Mucosa of rectum (tissue), 2 donors: ENCODE data around the gene ZNF615.
A peak's percentile ranks its signal among the peaks of the same experiment; 100 is the strongest.
"Not testable (repeated sequence)": the region's sequence is repeated elsewhere in the genome, so short reads cannot be mapped to it uniquely, and the experiment has no call there.

Source experiments
- H3K27ac ChIP-seq, 2 donors: one replicate each; pipeline ENCODE4 v1.7.0; 2013; ENCODE audit warnings: inconsistent platforms in 2 of 2, low read depth in 2 of 2, low read length in 2 of 2
- H3K27me3 ChIP-seq, 2 donors: one replicate each; pipeline ENCODE4 v1.7.0; 2013; ENCODE audit warnings: low read length in 2 of 2; ENCODE audit not compliant: control insufficient read depth in 2 of 2, insufficient read depth in 2 of 2
- H3K36me3 ChIP-seq, 2 donors: one replicate each; pipeline ENCODE4 v1.7.0; 2013; ENCODE audit warnings: low read length in 2 of 2; ENCODE audit not compliant: control insufficient read depth in 2 of 2, insufficient read depth in 2 of 2
- H3K4me1 ChIP-seq, 2 donors: one replicate each; pipeline ENCODE4 v1.7.0; 2013; ENCODE audit warnings: low read length in 2 of 2, mild to moderate bottlenecking in 1 of 2; ENCODE audit not compliant: control insufficient read depth in 2 of 2, insufficient read depth in 2 of 2
- H3K4me3 ChIP-seq, 2 donors: one replicate each; pipeline ENCODE4 v1.7.0; 2013; ENCODE audit warnings: low read length in 2 of 2
- H3K9ac ChIP-seq, 2 donors: one replicate each; pipeline ENCODE4 v1.7.0; 2013; ENCODE audit warnings: low read length in 2 of 2, low read depth in 1 of 2, mild to moderate bottlenecking in 1 of 2
- H3K9me3 ChIP-seq, 2 donors: one replicate each; pipeline ENCODE4 v1.7.0; 2013; ENCODE audit warnings: low read length in 2 of 2; ENCODE audit not compliant: control insufficient read depth in 2 of 2
- donor health status: healthy.
- donor health status: Normal muscosa, but diverticular disease.

The ZNF615 gene

GRCh38 chr19:52024478-52024877, 16.5 kb upstream of the ZNF615 start:
- not testable (repeated sequence) for H3K9ac ChIP-seq, H3K27ac ChIP-seq, H3K27me3 ChIP-seq, H3K4me3 ChIP-seq, H3K4me1 ChIP-seq
- Histone ChIP-seq H3K9me3 (peaks cover 34 to 38% of the 10 kb centered on the region in 2 donors), H3K36me3 (peaks cover 46 to 53% of the 10 kb centered on the region in 2 donors)

GRCh38 chr19:52022193-52022592, 14.2 kb upstream of the ZNF615 start:
- H3K4me3 ChIP-seq = no peak overlapping the region
- H3K27ac ChIP-seq = no peak overlapping the region
- H3K4me1 ChIP-seq = no peaks in the 10 kb centered on the region
- peaks cover 64 to 72% of the 10 kb centered on the region in 2 donors for H3K36me3 ChIP-seq
- no peaks in the 10 kb centered on the region for H3K27me3 ChIP-seq
- H3K9me3 ChIP-seq = peaks cover 51 to 55% of the 10 kb centered on the region in 2 donors
- H3K9ac ChIP-seq = no peak overlapping the region

- Histone ChIP-seq H3K4me3 (peak overlapping the region; percentile 10 to 14), H3K9ac (no peak overlapping the region), H3K36me3 (peaks cover 75 to 87% of the 10 kb centered on the region in 2 donors), H3K9me3 (peaks cover 64 to 71% of the 10 kb centered on the region in 2 donors), H3K27ac (no peak overlapping the region), H3K27me3 (no peaks in the 10 kb centered on the region), H3K4me1 (no peaks in the 10 kb centered on the region)
Measured at GRCh38 chr19:52020506-52020905, 12.5 kb upstream of the ZNF615 start.

- peaks cover 4 to 7% of the 10 kb centered on the region in 2 donors for H3K36me3 ChIP-seq
- H3K27ac ChIP-seq = no peak overlapping the region
- H3K9me3 ChIP-seq = peaks cover 10 to 16% of the 10 kb centered on the region in 2 donors
- no peak overlapping the region for H3K9ac ChIP-seq
- H3K4me3 ChIP-seq = no peak overlapping the region
- H3K27me3 ChIP-seq = no peaks in the 10 kb centered on the region
- peaks cover 3 to 4% of the 10 kb centered on the region in 2 donors for H3K4me1 ChIP-seq
Measured at GRCh38 chr19:52010674-52011073, 2.7 kb upstream of the ZNF615 start.

GRCh38 chr19:52007451-52007805, 583 bp downstream of the ZNF615 start:
- peak overlapping the region; percentile 85 to 91 for H3K9ac ChIP-seq
- H3K36me3 ChIP-seq = peaks cover 11 to 12% of the 10 kb centered on the region in 2 donors
- peaks cover 10 to 11% of the 10 kb centered on the region in 2 donors for H3K9me3 ChIP-seq
- no peaks in the 10 kb centered on the region for H3K27me3 ChIP-seq
- peak overlapping the region; percentile 88 to 99 for H3K4me3 ChIP-seq
- peak overlapping the region; percentile 67 to 89 for H3K27ac ChIP-seq
- peaks cover 3 to 4% of the 10 kb centered on the region in 2 donors for H3K4me1 ChIP-seq

GRCh38 chr19:51994048-51994644, 13.9 kb downstream of the ZNF615 start:
- H3K9ac ChIP-seq = no peak overlapping the region
- peaks cover 46 to 50% of the 10 kb centered on the region in 2 donors for H3K36me3 ChIP-seq
- H3K27ac ChIP-seq = no peak overlapping the region
- H3K4me1 ChIP-seq = no peaks in the 10 kb centered on the region
- H3K27me3 ChIP-seq = no peaks in the 10 kb centered on the region
- peaks cover 59 to 67% of the 10 kb centered on the region in 2 donors for H3K9me3 ChIP-seq
- H3K4me3 ChIP-seq = peak overlapping the region; percentile 20 to 38

- peaks cover 39 to 43% of the 10 kb centered on the region in 2 donors for H3K36me3 ChIP-seq
- H3K4me3 ChIP-seq = peak overlapping the region in 1 of 2 donors; percentile 20
- H3K9me3 ChIP-seq = peaks cover 60 to 61% of the 10 kb centered on the region in 2 donors
- H3K9ac ChIP-seq = no peak overlapping the region
- no peak overlapping the region for H3K27ac ChIP-seq
- H3K27me3 ChIP-seq = no peaks in the 10 kb centered on the region
- no peaks in the 10 kb centered on the region for H3K4me1 ChIP-seq
Measured at GRCh38 chr19:51993422-51993821, 14.6 kb downstream of the ZNF615 start.

GRCh38 chr19:51986309-51987291, 21.4 kb downstream of the ZNF615 start, which contains the start of gene ZNF350:
TSS of gene ZNF350 (minus strand) at chr19:51986840. CDS start at chr19:51974360, 12,480 bp downstream.
- peaks cover 0 to 7% of the 10 kb centered on the region in 2 donors for H3K4me1 ChIP-seq
- peaks cover 9 to 12% of the 10 kb centered on the region in 2 donors for H3K36me3 ChIP-seq
- peaks cover 10 to 36% of the 10 kb centered on the region in 2 donors for H3K9me3 ChIP-seq
- no peaks in the 10 kb centered on the region for H3K27me3 ChIP-seq
- H3K4me3 ChIP-seq = peak within 1 kb of the TSS; percentile 80 to 100
- peak within 1 kb of the TSS; percentile 80 to 94 for H3K9ac ChIP-seq
- peak within 1 kb of the TSS; percentile 64 to 67 for H3K27ac ChIP-seq

- H3K36me3 ChIP-seq = peaks cover 21 to 34% of the 10 kb centered on the region in 2 donors
- H3K27me3 ChIP-seq = no peaks in the 10 kb centered on the region
- peaks cover 26 to 46% of the 10 kb centered on the region in 2 donors for H3K9me3 ChIP-seq
- no peak overlapping the region for H3K4me3 ChIP-seq
- no peak overlapping the region for H3K27ac ChIP-seq
- H3K9ac ChIP-seq = no peak overlapping the region
- peaks cover 0 to 7% of the 10 kb centered on the region in 2 donors for H3K4me1 ChIP-seq
Measured at GRCh38 chr19:51983361-51983760, 24.6 kb downstream of the ZNF615 start.

GRCh38 chr19:51980926-51981325, 27.1 kb downstream of the ZNF615 start:
- H3K27me3 ChIP-seq, H3K27ac ChIP-seq: not testable (repeated sequence)

More at GRCh38 chr19:51980926-51981325, 27.1 kb downstream of the ZNF615 start:
- not testable (repeated sequence) for H3K4me3 ChIP-seq, H3K4me1 ChIP-seq, H3K9ac ChIP-seq
- Histone ChIP-seq H3K36me3 (peaks cover 26 to 48% of the 10 kb centered on the region in 2 donors), H3K9me3 (peaks cover 37 to 61% of the 10 kb centered on the region in 2 donors)
